T-helper 1 cell treated with Interleukin-12 subunit alpha and Interleukin-12 subunit beta and Interleukin-4 antibody, amounts not matched to agents 30 ng/mL and 1 ng/mL, for 36 hours (primary cell): ENCODE measurements around the gene CARD6. TPM values are rescaled to one million over a fixed set of nuclear protein-coding genes. Genes with fewer than 3 reads are reported as not detected.
"Not testable (repeated sequence)": the region's sequence is repeated elsewhere in the genome, so short reads cannot be mapped to it uniquely, and the experiment has no call there.

Experiments
- intact Hi-C: fragments of 100-400 bp; cut with micrococcal nuclease; formaldehyde crosslinking; loops from one replicate; pipeline ENCODE4 v1.15.1; 2024
- total RNA-seq: library from RNA; stranded (reverse); gene quantifications from 2 replicates; pipeline ENCODE4 v1.2.3, GENCODE V29; 2022

Gene CARD6
- total RNA-seq, 1 donor from 2014 or later: 6.3 TPM

GRCh38 chr5:40827188-40827977 lies 13.8 kb upstream of the CARD6 start:
- intact Hi-C loops: no loop called here

DNA sequence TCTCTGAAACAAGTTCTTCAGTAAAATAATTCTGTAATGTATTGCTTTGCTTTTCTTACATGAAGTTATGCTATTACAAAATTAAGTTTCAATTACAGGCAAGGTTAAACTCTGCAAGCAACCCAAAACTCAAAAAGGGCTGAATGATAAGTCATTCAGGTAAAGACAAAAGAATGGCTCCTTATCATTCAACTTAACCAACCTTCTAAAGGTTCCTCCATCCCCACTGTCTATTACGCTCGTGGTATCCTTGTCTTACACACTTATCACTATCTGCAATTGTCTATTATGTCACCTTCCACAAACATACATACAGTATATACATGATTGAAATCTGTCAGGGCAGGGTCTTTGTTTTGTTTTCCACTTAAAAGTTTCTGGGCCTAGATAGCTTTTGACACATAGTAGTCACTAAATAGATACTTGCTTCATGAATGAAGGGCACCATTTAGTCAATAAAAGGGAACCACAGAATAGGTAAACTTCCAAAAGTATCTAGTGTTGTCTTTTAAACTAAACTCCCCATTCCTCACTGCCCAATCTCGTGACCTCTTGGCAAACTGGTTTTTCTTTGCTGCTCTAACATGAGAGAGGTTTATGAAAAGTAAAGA lies 13.0 kb upstream of the CARD6 start:
- intact Hi-C loops: no loop called here

DNA sequence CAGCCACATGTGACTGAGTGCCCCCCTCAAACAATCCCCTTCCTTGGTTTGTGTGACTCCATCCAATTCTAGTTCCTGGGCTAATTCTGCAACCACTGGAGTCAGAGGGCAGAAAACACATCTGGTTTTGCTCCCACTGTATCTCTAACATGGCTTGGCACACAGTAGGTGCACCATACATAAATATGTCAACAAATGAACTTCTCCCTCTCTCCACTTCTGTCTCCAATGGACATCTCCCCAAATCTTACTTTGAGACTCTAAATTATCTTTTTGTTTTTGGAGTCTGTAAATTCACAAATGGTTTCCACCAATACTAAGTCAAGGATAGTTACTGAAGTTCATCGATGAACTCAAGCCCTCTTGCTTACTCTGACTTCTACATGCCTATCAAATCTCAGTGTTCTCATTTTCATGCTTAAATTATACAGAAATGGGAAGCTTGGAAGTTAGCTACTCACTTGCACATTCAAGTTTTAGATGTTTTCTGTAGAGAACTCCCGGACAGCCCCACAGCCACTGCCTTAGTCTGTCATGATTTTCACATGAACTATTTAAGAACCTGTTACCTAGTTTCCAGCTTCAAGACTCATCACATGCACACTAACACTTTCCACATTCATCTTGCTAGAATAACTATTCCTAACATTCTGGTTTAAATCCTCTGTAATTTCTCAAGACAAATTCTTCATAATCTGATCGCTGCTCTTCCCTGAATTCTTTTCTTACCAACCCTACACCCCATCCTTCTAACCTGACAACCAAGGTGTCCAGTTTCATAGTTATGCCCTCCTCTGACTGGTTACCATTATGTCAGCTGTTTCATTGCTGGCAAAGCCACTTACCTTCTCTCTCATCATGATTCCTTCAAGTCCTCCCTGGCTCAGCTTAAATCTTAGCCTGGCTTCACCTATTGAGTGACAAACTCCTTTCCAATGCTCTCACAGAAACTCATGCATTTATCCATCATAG lies 12.2 kb upstream of the CARD6 start:
- intact Hi-C loops: no loop called here

DNA sequence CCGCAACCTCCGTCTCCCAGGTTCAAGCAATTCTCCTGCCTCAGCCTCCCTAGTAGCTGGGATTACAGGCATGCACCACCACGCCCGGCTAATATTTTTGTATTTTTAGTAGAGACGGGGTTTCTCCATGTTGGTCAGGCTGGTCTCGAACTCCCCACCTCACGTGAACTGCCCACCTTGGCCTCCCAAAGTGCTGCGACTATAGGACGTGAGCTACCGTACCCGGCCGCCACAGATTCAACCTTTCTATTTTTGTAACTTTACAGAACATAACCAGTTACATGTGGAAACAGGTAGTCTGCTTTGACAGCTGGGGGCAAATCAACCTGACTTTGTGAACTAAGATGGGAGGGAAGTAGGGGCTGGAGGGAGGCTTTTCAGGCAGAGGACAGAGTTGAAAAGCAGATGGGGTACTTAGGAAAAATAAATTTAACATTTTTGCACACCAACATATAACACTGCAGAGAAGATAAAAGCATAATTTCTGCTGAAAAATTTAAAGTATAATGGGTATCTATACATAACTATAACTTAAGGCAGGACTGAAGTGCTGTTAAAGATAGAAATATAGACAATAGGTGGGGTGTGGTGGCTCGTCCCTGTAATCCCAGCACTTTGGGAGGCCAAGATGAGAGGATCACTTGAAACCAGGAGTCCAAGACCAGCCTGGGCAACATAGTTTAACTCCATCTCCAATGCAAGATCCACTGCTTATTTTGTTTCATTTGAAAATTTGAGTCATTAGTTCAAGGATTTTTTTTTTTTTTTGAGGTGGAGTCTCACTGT lies 11.2 kb upstream of the CARD6 start:
- intact Hi-C loops: loop anchor here (10.0 kb wide), 1 partner anchor 1615 kb away; the partner anchor contains the start of gene FYB1

DNA sequence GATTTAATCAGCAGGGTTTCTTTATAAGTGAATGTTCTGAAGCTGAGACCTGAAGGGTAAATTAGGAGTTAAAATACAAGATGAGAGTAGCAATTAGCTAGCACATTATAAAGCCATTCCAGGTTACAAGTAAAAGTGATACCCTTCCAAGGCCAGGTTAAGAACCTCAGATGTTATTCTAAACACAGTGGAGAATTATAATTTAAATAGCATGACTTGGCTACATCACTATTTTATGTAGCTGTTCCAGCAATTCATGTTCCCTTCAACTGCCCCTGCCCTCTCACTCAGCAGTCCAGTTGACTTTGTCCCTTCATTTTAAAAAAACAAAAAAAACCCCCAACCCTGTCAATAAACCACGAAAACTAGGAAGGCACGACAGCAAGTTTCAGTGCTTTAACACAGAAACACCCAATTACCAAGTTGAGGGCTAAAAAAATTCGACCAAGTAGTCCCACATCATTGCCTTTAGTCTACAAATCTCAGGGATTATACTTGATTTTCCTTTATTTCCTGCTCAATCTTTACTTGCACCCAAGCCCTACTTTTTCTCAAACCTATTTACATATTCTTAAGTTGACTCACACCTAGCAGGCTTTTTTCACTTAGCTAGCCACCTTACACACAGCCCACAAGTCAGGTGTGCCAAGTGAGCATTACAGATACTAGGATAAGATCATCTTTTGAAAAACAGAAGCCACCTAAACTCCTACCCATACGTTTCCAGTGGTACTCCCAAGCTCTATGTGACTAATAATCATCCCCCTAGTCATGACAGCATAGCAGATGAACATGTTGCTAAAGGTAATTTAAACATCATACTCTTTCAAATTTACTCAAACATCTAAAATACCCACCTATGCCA lies 9.6 kb upstream of the CARD6 start:
- intact Hi-C loops: loop anchor here (10.0 kb wide), 1 partner anchor 1617 kb away; the partner anchor contains the start of gene FYB1

GRCh38 chr5:40832345-40832744 lies 8.8 kb upstream of the CARD6 start:
- intact Hi-C loops: loop anchor here (10.0 kb wide), 1 partner anchor 1618 kb away; the partner anchor contains the start of gene FYB1

GRCh38 chr5:40833712-40834229 lies 7.4 kb upstream of the CARD6 start:
- intact Hi-C loops: loop anchor here (2.0 to 10.0 kb wide), 6 partner anchors 347 to 1759 kb away; partner anchors contain the start of genes FBXO4, FYB1 and RICTOR

- intact Hi-C loops: loop anchor here (2.0 to 10.0 kb wide), 6 partner anchors 348 to 1760 kb away; partner anchors contain the start of genes FBXO4, FYB1 and RICTOR
These were observed 6.7 kb upstream of the CARD6 start for GRCh38 chr5:40834391-40834848.

DNA sequence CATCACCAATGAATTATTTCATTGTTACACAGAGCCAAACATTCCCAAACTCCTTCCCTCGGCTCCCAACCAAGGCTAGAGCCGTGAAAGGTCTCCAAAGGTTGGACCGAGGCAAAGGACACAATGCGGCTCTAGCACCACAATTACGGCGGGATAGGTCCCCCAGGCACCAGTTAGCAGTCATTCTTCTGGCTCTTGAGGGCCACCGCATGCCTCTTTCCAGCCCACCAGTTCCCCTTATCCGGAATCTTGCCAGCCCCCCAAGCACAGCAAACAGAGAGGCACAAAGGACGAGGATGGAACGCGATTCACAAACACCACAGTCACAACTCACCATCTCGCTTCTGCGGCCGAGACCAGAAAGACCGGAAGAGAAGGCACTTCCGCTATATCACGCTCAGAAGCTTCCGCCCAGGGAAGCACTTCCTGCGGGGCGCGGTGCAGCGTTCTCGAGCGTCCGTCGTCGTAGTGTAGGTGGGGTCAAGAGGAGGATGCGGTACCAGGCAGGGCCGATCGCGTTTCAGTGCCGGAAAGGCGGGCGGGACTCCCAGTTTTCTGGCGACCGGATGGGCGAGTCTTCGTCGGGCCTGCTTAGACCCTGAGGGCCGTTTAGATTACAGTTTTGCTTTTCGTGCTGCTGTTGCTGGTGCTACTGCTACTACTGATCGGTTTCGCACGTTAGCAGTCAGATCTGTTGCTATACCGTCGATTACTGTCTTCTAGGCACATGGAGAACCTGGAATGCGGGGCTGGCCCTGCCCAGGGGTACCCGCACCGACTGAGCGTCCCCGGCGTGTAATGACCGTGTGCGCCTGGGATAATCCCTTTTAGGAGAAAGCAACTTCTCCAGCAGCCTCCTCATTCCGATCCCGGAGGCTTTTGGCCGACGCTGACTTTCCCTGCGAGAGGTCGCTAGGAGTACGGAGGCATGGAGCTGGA lies 6.0 kb upstream of the CARD6 start, which contains the start of gene RPL37:
RPL37 (minus strand) TSS at position 374 of the 939 bp plus-strand sequence; CDS start at position 337, 37 bp downstream.
- intact Hi-C loops: loop anchor here (1.0 to 10.0 kb wide), 13 partner anchors 38 to 1760 kb away; partner anchors contain the start of genes FBXO4, FYB1, OXCT1 and RICTOR

DNA sequence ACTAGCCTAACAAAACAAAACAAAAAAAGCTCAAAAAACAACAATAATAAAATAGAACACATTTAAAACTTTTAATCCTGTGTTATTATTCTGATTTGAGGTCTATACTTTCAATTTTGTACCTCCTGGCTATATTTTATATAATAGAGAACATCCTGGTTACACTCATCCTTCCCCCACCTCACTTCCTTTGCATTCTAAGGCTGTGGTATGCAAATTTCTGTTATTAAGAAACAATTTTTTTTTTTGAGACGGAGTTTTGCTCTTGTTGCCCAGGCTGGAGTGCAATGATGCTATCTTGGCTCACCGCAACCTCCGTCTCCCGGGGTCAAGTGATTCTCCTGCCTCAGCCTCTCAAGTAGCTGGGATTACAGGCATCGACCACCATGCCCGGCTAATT lies 3.1 kb upstream of the CARD6 start:
- intact Hi-C loops: loop anchor here (10.0 kb wide), 1 partner anchor 1623 kb away; the partner anchor contains the start of gene FYB1

DNA sequence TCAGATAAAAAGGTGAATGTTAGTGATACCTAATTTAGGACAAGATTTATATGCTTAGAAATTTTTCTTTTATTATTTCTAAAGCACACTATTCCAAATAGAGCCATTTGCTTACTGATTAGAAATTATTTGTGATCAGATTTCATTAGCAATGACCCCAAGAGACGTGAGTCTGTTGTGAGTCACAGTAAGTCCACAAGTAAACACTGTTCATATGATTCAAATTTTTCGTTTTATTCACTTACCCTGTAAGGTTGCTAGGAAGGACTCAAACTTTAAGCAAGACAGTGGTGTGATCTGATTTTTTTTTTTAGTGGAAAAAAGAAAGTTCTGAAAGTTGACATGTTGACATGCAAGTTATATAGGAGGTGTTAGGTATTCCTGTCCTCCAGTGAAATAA lies 1.2 kb downstream of the CARD6 start:
- intact Hi-C loops: no loop called here

DNA sequence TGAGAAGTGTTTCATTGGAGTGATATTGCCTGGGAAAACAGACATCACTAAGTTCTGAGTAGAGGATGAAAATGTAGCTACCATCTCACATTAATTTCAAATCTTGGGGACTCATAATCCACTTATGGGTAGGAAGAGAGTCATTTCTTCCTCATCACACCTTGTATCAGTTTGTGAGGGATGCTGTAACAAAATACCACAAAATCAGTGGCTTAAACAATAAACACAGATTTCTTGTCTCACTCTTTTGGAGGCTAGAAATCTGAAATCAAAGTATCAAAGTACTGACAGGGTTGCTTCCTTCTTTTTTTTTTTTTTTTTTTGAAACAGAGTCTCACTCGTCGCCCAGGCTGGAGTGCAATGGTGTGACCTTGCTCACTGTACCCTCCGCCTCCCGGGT lies 3.4 kb downstream of the CARD6 start:
- intact Hi-C loops: no loop called here

GRCh38 chr5:40846371-40846770 lies 5.2 kb downstream of the CARD6 start:
- intact Hi-C loops: no loop called here

DNA sequence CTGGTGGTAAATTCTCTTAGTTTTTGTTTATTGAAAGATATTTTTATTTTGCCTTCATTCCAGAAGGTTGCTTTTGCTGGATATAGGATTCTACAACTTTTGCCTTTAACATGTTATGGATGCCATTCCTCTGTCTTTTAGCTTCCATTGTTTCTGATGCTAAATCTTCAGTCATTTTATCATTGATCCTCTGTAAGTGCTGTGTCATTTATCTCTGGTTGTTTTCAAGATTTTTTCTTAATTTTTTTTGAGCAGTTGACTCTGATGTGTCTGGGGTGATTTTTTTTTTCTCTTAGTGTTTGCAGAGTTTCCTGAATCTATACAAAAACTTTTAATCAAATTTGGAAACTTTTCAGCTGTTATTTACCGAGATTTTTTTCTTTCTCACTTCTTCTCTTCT lies 6.4 kb downstream of the CARD6 start:
- intact Hi-C loops: no loop called here

- intact Hi-C loops: no loop called here
These were observed 12.5 kb downstream of the CARD6 start for GRCh38 chr5:40853632-40854192.

DNA sequence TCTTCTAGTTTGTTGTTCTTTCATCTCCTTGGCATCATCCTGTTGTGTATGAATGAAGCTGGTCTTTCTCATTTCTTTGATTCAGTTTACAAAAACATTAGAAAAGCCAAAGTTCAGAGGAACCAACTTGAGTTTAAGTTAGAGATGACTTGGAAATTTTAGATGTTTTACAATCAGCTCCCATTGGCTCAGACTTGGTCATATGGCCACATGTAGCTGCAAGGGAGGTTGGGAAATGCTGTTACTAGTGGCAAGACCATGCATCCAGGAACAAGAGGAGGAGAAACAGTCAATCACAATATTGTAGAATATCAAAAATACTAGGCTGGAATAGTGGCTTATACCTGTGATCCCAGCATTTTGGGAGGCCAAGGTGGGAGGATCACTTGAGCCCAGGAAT lies 19.5 kb downstream of the CARD6 start:
- intact Hi-C loops: no loop called here

GRCh38 chr5:40865004-40865403 lies 23.8 kb downstream of the CARD6 start:
- intact Hi-C loops: not testable (repeated sequence)
